Mesendoderm (in vitro differentiated cells): ENCODE measurements around the gene NEMF.

Experiments used
- DNase-seq: peaks from one replicate; pipeline ENCODE4 v3.0.0; 2013
- H2AK5ac ChIP-seq: 2 replicates; pipeline ENCODE4 v1.6.1; 2013; ENCODE audit warnings: low read length, inconsistent platforms
- H2BK120ac ChIP-seq: 2 replicates; pipeline ENCODE4 v1.6.1; 2013; ENCODE audit warnings: low read depth, mild to moderate bottlenecking, low read length, moderate library complexity, mixed read lengths
- H2BK15ac ChIP-seq: replicated peaks from 2 replicates; pipeline ENCODE4 v1.6.1; 2013; ENCODE audit warnings: low read depth, mild to moderate bottlenecking, moderate library complexity
- H2BK5ac ChIP-seq: 2 replicates; pipeline ENCODE4 v1.6.1; 2013; ENCODE audit warnings: low read length, inconsistent platforms
- H3K18ac ChIP-seq: 2 replicates; pipeline ENCODE4 v1.6.1; 2013; ENCODE audit warnings: mild to moderate bottlenecking, low read length, mixed read lengths
- H3K23ac ChIP-seq: one replicate; pipeline ENCODE4 v1.6.1; 2013; ENCODE audit warnings: low read length
- H3K27ac ChIP-seq: 2 replicates; pipeline ENCODE4 v1.5.1; 2013; ENCODE audit warnings: low read depth, mild to moderate bottlenecking, inconsistent platforms, low read length, moderate library complexity
- H3K27me3 ChIP-seq: 2 replicates; pipeline ENCODE4 v1.6.1; 2013; ENCODE audit warnings: low read length, control low read depth, mild to moderate bottlenecking, inconsistent platforms; ENCODE audit not compliant: insufficient read depth, poor library complexity
- H3K36me3 ChIP-seq: 2 replicates; pipeline ENCODE4 v1.6.1; 2013; ENCODE audit warnings: low read length, inconsistent platforms; ENCODE audit not compliant: control insufficient read depth, insufficient read depth
- H3K4ac ChIP-seq: one replicate; pipeline ENCODE4 v1.6.1; 2013; ENCODE audit warnings: low read depth, mild to moderate bottlenecking, low read length, moderate library complexity
- H3K4me1 ChIP-seq: 2 replicates; pipeline ENCODE4 v1.6.1; 2013; ENCODE audit warnings: low read depth, low read length, inconsistent platforms; ENCODE audit not compliant: control insufficient read depth
- H3K4me2 ChIP-seq: 2 replicates; pipeline ENCODE4 v1.6.1; 2013; ENCODE audit warnings: low read length
- H3K4me3 ChIP-seq: 2 replicates; pipeline ENCODE4 v1.5.1; 2013; ENCODE audit warnings: mild to moderate bottlenecking, low read length
- H3K56ac ChIP-seq: one replicate; pipeline ENCODE4 v1.6.1; 2013; ENCODE audit warnings: low read length
- H3K79me1 ChIP-seq: 2 replicates; pipeline ENCODE4 v1.6.1; 2013; ENCODE audit warnings: low read length, inconsistent platforms
- H3K79me2 ChIP-seq: 2 replicates; pipeline ENCODE4 v1.6.1; 2013; ENCODE audit warnings: mild to moderate bottlenecking, low read length; ENCODE audit not compliant: control insufficient read depth, insufficient read depth
- H3K9ac ChIP-seq: 2 replicates; pipeline ENCODE4 v1.6.1; 2013; ENCODE audit warnings: low read length, inconsistent platforms
- H4K5ac ChIP-seq: one replicate; pipeline ENCODE4 v1.6.1; 2013; ENCODE audit warnings: low read length
- H4K8ac ChIP-seq: one replicate; pipeline ENCODE4 v1.6.1; 2013; ENCODE audit warnings: low read depth, mild to moderate bottlenecking, control low read depth, low read length, moderate library complexity
- WGBS: extraction: QIAGEN DNeasy Blood & Tissue Kit; methylation state at CpG from one replicate; pipeline ENCODE4 v1.1.7; 2013; ENCODE audit warnings: low lambda C conversion rate, missing lambda C conversion rate; ENCODE audit not compliant: insufficient coverage; ENCODE audit errors: extremely low coverage; 5-methylcytosine and 5-hydroxymethylcytosine counted together

Gene NEMF

DNA sequence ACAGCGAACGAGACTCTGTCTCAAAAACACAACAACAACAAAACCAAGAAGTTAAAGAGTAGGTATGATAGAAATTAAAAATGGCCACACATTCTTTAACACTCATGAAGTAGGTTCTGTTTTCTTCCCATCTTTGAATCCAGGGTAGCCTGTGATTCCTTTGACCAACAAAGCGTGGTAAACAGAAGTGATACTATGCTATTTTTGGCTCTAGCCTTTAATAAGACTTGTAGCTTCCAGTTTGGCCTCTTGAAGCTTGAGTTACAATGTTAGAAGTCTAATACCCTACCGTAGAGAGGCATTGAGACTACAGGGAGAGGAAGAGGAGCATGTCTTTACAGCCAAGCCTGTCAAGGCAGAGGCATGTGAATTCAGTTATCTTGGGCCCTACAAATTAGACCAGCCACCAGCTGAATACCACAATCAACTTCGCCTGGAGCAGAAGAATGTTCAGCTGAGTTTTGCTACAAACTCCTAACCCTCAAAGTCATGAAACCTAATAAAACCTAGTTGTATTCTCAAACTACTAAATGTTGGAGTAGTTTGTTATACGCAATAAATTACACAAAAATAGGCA lies 4.9 kb upstream of the NEMF start:
- Histone ChIP-seq H3K4me3 (no peak overlapping the region), H3K4me1 (no peaks in the 10 kb centered on the region), H3K23ac (no peak overlapping the region), H3K79me2 (no peaks in the 10 kb centered on the region), H4K5ac (no peak overlapping the region), H3K56ac (no peak overlapping the region), H3K79me1 (no peaks in the 10 kb centered on the region), H3K27ac (no peak overlapping the region), H2AK5ac (no peak overlapping the region), H3K27me3 (no peaks in the 10 kb centered on the region), H2BK120ac (no peak overlapping the region), H3K18ac (no peak overlapping the region), H3K9ac (no peak overlapping the region), H2BK5ac (no peak overlapping the region), H3K36me3 (no peaks in the 10 kb centered on the region), H2BK15ac (no peak overlapping the region), H3K4ac (no peak overlapping the region), H4K8ac (no peak overlapping the region), H3K4me2 (no peak overlapping the region)
- DNase-seq: no peak
- WGBS: no CpG with 5 or more reads among the region's 6 CpGs

GRCh38 chr14:49853572-49854375 lies 1.2 kb upstream of the NEMF start:
- no peak overlapping the region for H3K4ac ChIP-seq

GRCh38 chr14:49853158-49853477 lies 530 bp upstream of the NEMF start:
- Histone ChIP-seq H3K27me3 (no peaks in the 10 kb centered on the region), H3K79me1 (peaks cover 2% of the 10 kb centered on the region), H3K56ac (peak overlapping the region; percentile 62), H2AK5ac (no peak overlapping the region), H2BK120ac (no peak overlapping the region), H3K36me3 (no peaks in the 10 kb centered on the region), H2BK15ac (no peak overlapping the region), H3K4me2 (peak overlapping the region; percentile 28), H3K79me2 (peaks cover 11% of the 10 kb centered on the region), H4K5ac (no peak overlapping the region), H4K8ac (no peak overlapping the region), H3K27ac (no peak overlapping the region), H3K9ac (peak overlapping the region; percentile 39), H3K4me3 (peak overlapping the region; percentile 9), H3K23ac (no peak overlapping the region), H2BK5ac (no peak overlapping the region), H3K18ac (no peak overlapping the region), H3K4ac (no peak overlapping the region), H3K4me1 (no peaks in the 10 kb centered on the region)
- WGBS: no CpG with 5 or more reads among the region's 14 CpGs
- DNase-seq: no peak

More at GRCh38 chr14:49853572-49854375, 1.2 kb upstream of the NEMF start:
- no peak overlapping the region for H4K8ac ChIP-seq
- no peak overlapping the region for H3K9ac ChIP-seq
- H2BK5ac ChIP-seq: no peak overlapping the region
- H2AK5ac ChIP-seq: no peak overlapping the region
- no peak overlapping the region for H3K56ac ChIP-seq
- H3K36me3 ChIP-seq: no peaks in the 10 kb centered on the region
- no peak overlapping the region for H3K4me2 ChIP-seq
- DNase-seq: peak; percentile 90
- H3K23ac ChIP-seq: no peak overlapping the region
- H3K4me1 ChIP-seq: no peaks in the 10 kb centered on the region
- no CpG with 5 or more reads among the region's 27 CpGs for WGBS
- H3K79me2 ChIP-seq: peaks cover 11% of the 10 kb centered on the region
- no peak overlapping the region for H3K4me3 ChIP-seq
- no peaks in the 10 kb centered on the region for H3K27me3 ChIP-seq
- H3K79me1 ChIP-seq: peaks cover 2% of the 10 kb centered on the region
- H3K18ac ChIP-seq: no peak overlapping the region
- H2BK15ac ChIP-seq: no peak overlapping the region
- H2BK120ac ChIP-seq: no peak overlapping the region
- no peak overlapping the region for H4K5ac ChIP-seq
- no peak overlapping the region for H3K27ac ChIP-seq

DNA sequence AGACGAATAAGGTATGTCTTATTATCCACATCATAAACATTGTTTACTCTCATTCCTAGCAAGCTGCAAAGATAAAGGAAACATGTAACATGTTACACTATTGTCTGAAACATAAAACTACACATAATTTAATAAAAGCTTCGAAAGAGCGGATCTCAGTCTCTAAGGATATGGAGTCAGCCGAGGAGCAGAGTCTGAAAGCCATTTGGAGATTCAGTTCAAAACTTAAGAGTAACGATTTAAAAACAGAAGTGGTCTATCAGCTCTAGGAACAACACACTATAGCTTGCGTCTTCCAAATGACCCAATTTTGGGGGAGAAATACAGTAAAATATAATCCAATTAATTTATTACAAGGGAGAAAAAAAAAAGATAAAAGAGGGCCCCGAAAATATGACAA lies 775 bp downstream of the NEMF start:
- Histone ChIP-seq H3K36me3 (no peaks in the 10 kb centered on the region), H3K79me2 (peaks cover 11% of the 10 kb centered on the region), H2AK5ac (no peak overlapping the region), H3K4me2 (peak overlapping the region; percentile 57), H4K5ac (no peak overlapping the region), H2BK120ac (no peak overlapping the region), H2BK15ac (no peak overlapping the region), H3K79me1 (peaks cover 2% of the 10 kb centered on the region), H3K23ac (no peak overlapping the region), H3K9ac (peak overlapping the region; percentile 85), H4K8ac (no peak overlapping the region), H3K56ac (peak overlapping the region; percentile 94), H3K27ac (no peak overlapping the region), H3K4me3 (peak overlapping the region; percentile 63), H3K18ac (no peak overlapping the region), H2BK5ac (no peak overlapping the region), H3K27me3 (no peaks in the 10 kb centered on the region), H3K4me1 (no peaks in the 10 kb centered on the region), H3K4ac (no peak overlapping the region)
- WGBS: no CpG with 5 or more reads among the region's 7 CpGs
- DNase-seq: no peak

- H2BK15ac ChIP-seq: no peak overlapping the region
- H3K79me2 ChIP-seq: peaks cover 11% of the 10 kb centered on the region
- peaks cover 2% of the 10 kb centered on the region for H3K79me1 ChIP-seq
- no peak overlapping the region for H4K5ac ChIP-seq
- no peak overlapping the region for H3K4me3 ChIP-seq
- H3K9ac ChIP-seq: no peak overlapping the region
- DNase-seq: no peak
- H3K56ac ChIP-seq: no peak overlapping the region
- no CpG with 5 or more reads among the region's 1 CpG for whole genome bisulfite sequencing
- no peak overlapping the region for H4K8ac ChIP-seq
- no peaks in the 10 kb centered on the region for H3K27me3 ChIP-seq
- no peak overlapping the region for H2BK120ac ChIP-seq
- no peaks in the 10 kb centered on the region for H3K36me3 ChIP-seq
- no peak overlapping the region for H3K23ac ChIP-seq
- H2BK5ac ChIP-seq: no peak overlapping the region
- no peak overlapping the region for H3K4ac ChIP-seq
- H3K4me2 ChIP-seq: no peak overlapping the region
- no peaks in the 10 kb centered on the region for H3K4me1 ChIP-seq
- H3K18ac ChIP-seq: no peak overlapping the region
- H3K27ac ChIP-seq: no peak overlapping the region
- no peak overlapping the region for H2AK5ac ChIP-seq
These were observed 3.3 kb downstream of the NEMF start for GRCh38 chr14:49849213-49849847.
